GM18861 (cell line): ENCODE results near the gene ANKH.

Experiments
- ATAC-seq: cut with Tn5 transposase; IDR thresholded peaks from one replicate; pipeline ENCODE4 v1.9.1; 2021; ENCODE audit not compliant: unreplicated experiment

ANKH gene

GRCh38 chr5:14741131-14741530 lies 130.4 kb downstream of the ANKH start:
- no peak for ATAC-seq

GRCh38 chr5:14739981-14740380 lies 131.6 kb downstream of the ANKH start:
- no peak for ATAC-seq

GRCh38 chr5:14739538-14739937 lies 132.0 kb downstream of the ANKH start:
- ATAC-seq, result no peak

GRCh38 chr5:14738050-14738449 lies 133.5 kb downstream of the ANKH start:
- no peak for ATAC-seq

- ATAC-seq, result no peak
Measured at GRCh38 chr5:14737291-14737690, 134.3 kb downstream of the ANKH start.

GRCh38 chr5:14735944-14736343 lies 135.6 kb downstream of the ANKH start:
- no peak for ATAC-seq

GRCh38 chr5:14734396-14734795 lies 137.2 kb downstream of the ANKH start:
- no peak for ATAC-seq

- no peak for ATAC-seq
Measured at GRCh38 chr5:14733661-14734060, 137.9 kb downstream of the ANKH start.

GRCh38 chr5:14732991-14733390 lies 138.6 kb downstream of the ANKH start:
- ATAC-seq, result no peak

GRCh38 chr5:14730881-14731280 lies 140.7 kb downstream of the ANKH start:
- ATAC-seq, result no peak

GRCh38 chr5:14730466-14730865 lies 141.1 kb downstream of the ANKH start:
- ATAC-seq, result no peak

- no peak for ATAC-seq
Measured at GRCh38 chr5:14729448-14730385, 141.9 kb downstream of the ANKH start.

- no peak for ATAC-seq
Measured at GRCh38 chr5:14728459-14728938, 143.1 kb downstream of the ANKH start.

GRCh38 chr5:14727928-14728458 lies 143.6 kb downstream of the ANKH start:
- ATAC-seq, result no peak

GRCh38 chr5:14727428-14727865 lies 144.1 kb downstream of the ANKH start:
- peak; percentile 66 for ATAC-seq

GRCh38 chr5:14726066-14726838 lies 145.3 kb downstream of the ANKH start:
- no peak for ATAC-seq

GRCh38 chr5:14724633-14725032 lies 146.9 kb downstream of the ANKH start:
- no peak for ATAC-seq

GRCh38 chr5:14723701-14724132 lies 147.9 kb downstream of the ANKH start:
- no peak for ATAC-seq

- no peak for ATAC-seq
Measured at GRCh38 chr5:14722923-14723322, 148.7 kb downstream of the ANKH start.

GRCh38 chr5:14721990-14722656 lies 149.5 kb downstream of the ANKH start:
- ATAC-seq, result no peak
